ENCODE results near the gene DCLK1. TPM values are rescaled to one million over a fixed set of nuclear protein-coding genes. Genes with fewer than 3 reads are reported as not detected.

Gene DCLK1
- total and polyA plus RNA-seq, 10 of the 15 experiments (the other 5 are each of a cell fraction or from before 2014, with no cell fraction given), result not detected

- BruUV-seq (replicated peaks), result no TSS peak
- ChIA-PET RAD21 (ENCODE audit: unreplicated experiment) (no interaction called here), SMC1A (ENCODE audit: uncharacterized antibody, unreplicated experiment) (no interaction called here), CTCF (no interaction called here), POLR2A (no interaction called here)
- Histone ChIP-seq H4K20me1 (ENCODE audit: control insufficient read depth, insufficient read depth) (no peaks in the 10 kb centered on the region), H3K27me3 (replicated peaks in 1 of 2; ENCODE audit: control insufficient read depth in 2 of 2, insufficient read depth in 2 of 2, low read length in 1 of 2) (no peaks in the 10 kb centered on the region), H3K36me3 (ENCODE audit: control insufficient read depth in 2 of 2, insufficient read depth in 2 of 2, low read length in 1 of 2) (no peaks in the 10 kb centered on the region), H3K27ac (ENCODE audit: control insufficient read depth, insufficient read depth) (no peak overlapping the region), H3K9ac (ENCODE audit: control insufficient read depth, insufficient read depth, low read length) (no peak overlapping the region), H3K4me2 (ENCODE audit: control insufficient read depth, insufficient read depth) (no peak overlapping the region), H3K4me1 (ENCODE audit: control insufficient read depth, insufficient read depth, low read length) (no peaks in the 10 kb centered on the region), H3K9me3 (replicated peaks; ENCODE audit: control insufficient read depth, insufficient read depth, low read length) (no peaks in the 10 kb centered on the region), H2AFZ (ENCODE audit: control insufficient read depth, low read depth, low read length) (no peak overlapping the region), H3K79me2 (ENCODE audit: control insufficient read depth, insufficient read depth, low read length) (no peaks in the 10 kb centered on the region), H3K4me3 (no peak overlapping the region)
- in situ Hi-C loops (cut with MboI) (no loop called here), intact Hi-C loops (cut with micrococcal nuclease; ENCODE audit: unreplicated experiment) (no loop called here)
- ATAC-seq (no peak), FAIRE-seq (no peak), DNase-seq (ENCODE audit: low read depth, low spot score) (no peak)
- WGBS (ENCODE audit: insufficient coverage, insufficient replicate concordance, low lambda C conversion rate, missing lambda C conversion rate), result 38% methylated on average over 1 of the region's 1 CpG
- TF ChIP-seq FOXM1 (IDR thresholded peaks at IDR 0.05; ENCODE audit: low read depth, low read length) (no peak), ASH2L (IDR thresholded peaks at IDR 0.05; ENCODE audit: borderline replicate concordance, low read depth) (no peak), MAX (IDR thresholded peaks at IDR 0.05; ENCODE audit: low read depth, low read length) (no peak), MTA2 (IDR thresholded peaks at IDR 0.05; ENCODE audit: low read depth) (no peak), IRF5 (IDR thresholded peaks at IDR 0.05; ENCODE audit: borderline replicate concordance) (no peak), CEBPB (IDR thresholded peaks at IDR 0.05; ENCODE audit: borderline replicate concordance in 1 of 2, low read depth in 2 of 2, low read length in 2 of 2) (no peak), KAT2A (conservative IDR thresholded peaks at IDR 0.05; ENCODE audit: control insufficient read depth, low read depth, low read length) (no peak), POLR2A (IDR thresholded peaks at IDR 0.05; ENCODE audit: low read depth, low read length) (no peak), PAX5 (IDR thresholded peaks at IDR 0.05; ENCODE audit: borderline replicate concordance, low read depth, low read length) (no peak)
These were observed 316.6 kb downstream of the DCLK1 start for GRCh38 chr13:35814605-35815011.
